GM19193 (cell line): ENCODE data around the gene NPAS3.

Experiments
- POLR2A ChIP-seq: IDR thresholded peaks from 4 replicates; pipeline ENCODE4 v1.6.1; 2011; ENCODE audit not compliant: insufficient read depth, insufficient read length; ENCODE audit errors: extremely low read depth

The NPAS3 gene

GRCh38 chr14:32934073-32934880 is 4.4 kb upstream of the NPAS3 start:
- no peak for TF ChIP-seq POLR2A

DNA sequence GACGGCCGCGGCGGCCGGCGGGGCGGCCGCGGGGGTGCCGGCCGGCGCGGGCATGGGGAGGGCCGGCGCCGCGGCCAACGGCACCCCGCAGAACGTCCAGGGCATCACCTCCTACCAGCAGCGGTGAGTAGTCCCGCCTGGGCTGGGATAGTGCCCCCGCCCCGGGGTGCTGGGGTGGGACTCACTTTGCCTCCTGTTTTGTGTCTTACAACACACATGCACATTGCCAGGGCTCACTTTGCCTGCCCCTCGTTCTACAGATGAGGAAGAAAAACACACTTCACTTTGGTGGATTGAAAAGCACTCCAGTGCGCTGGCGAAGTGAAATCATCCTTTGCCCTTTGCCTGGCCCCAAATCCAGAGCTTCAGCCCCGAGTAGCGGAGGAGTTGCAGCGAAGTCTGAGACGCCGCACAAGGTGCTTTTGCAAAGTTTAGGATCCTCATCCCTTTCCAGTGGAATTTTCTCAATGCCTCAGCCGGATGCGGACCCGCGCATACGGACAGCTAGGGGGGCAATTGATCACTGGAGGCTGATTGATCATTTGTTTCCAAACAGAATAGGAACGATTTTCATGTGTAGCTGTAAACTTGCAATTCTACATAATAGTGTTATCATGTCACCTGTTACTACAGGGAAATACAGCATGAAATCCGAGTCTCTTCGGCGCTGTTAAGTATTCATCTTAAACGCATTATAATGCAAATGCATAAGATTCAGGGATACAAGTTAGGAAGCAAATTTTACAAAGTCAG is 3.6 kb upstream of the NPAS3 start:
- TF ChIP-seq POLR2A, result no peak

DNA sequence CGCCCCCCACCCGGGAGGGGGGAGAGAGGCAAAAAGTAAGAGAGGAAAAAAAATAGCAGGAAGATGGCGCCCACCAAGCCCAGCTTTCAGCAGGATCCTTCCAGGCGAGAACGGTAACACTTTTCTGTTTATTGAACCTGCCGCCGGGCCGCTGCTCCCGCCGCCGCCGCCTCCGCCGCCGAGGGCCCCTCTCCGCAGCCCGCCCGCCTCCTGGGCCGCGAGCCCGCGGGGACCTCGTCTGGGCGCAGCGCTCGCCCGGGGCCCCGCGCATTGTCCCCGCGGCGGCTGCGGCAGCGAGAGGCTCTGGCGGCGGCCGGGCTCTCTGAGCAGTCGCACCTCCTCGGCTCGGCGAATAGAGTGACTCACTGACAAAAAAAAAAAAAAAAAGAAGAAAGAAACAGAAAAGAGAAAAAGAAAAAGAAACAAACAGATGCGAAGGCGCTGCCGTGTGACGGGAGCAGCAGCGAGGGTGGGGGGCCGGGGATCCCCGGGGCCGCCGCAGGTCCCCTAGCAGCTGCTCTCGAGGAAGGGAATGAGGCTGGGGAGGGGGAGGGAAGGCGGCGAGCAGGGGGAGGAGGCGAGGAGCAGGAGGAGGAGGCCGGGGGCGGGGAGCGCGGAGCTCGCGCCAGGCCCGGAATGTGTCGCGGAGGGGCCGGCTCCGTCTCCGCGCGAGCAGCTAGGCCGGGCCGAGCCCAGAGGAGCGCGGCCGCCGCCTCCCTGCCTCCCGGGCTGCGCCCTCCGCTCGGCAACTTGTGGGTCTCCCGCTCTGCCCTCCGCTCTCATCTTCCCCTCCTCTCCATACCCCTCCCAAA is 781 bp downstream of the NPAS3 start:
- TF ChIP-seq POLR2A, result no peak

DNA sequence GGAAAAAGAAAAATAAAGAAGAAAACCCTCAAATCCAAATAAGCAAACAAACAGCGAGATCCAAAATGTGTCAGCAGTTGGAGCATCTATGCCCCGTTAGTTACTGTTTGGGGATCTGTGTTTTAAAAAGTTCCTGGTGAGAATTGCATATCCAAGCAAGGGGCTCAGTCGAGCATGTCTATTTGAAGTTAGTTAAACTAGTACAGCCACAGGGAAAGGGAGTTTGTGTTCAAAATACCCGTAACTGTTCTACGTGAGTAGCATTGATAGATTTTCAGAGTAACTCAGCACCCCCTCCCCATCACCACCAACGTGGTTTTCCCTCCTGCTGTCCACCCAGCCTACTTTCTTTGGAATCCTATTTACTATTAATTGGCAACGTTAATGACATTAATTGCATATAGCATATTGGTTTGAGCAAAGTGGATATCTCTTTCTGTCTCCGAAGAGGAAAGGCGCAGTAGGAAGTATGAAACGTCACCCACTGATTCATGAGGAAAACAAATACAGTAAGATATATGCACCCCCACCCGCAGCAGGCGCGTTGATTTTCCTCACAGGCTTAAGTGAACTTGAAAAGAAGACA is 1.5 kb downstream of the NPAS3 start:
- TF ChIP-seq POLR2A, result no peak

- no peak for TF ChIP-seq POLR2A
These were observed 2.3 kb downstream of the NPAS3 start for GRCh38 chr14:32940711-32941667.

DNA sequence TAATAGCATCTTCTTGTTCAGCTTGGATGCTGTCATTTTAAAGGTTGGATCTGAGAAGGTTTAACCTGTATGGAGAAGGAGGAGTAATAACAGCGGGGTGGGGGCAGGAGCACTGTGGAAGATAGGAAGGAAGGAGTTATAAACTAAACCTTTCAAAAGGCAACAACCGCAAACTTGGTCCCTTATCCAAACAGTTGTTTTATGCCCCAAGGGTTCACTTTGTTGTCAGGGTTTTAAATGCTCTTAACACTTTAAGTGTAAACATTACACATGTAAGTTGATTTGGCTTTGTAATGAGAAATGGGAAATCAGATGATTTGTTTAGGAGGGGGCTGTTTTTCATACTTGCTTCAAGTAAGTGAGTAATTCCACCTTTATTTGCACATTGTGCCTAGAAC is 3.0 kb downstream of the NPAS3 start:
- TF ChIP-seq POLR2A, result no peak

- no peak for TF ChIP-seq POLR2A
These were observed 8.4 kb downstream of the NPAS3 start for GRCh38 chr14:32947081-32947480.

DNA sequence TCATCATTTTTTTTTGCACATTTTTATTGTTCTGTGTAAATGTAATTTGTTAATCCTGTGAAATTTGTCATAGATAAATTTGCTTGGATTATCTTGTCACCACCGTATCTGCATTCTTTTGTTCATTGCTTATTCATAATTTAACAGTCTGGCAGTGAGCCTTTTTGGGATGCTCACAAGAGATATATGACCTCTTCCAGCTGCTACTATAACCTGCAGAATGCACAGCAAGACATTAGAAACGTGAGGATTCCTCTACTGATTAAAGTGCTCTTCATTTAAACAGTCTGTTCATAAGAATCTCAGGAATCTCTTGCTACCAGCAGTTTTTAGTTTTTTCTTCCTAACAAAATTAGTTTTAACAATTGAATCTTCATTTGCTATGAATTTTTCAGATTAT is 9.1 kb downstream of the NPAS3 start:
- no peak for TF ChIP-seq POLR2A

- no peak for TF ChIP-seq POLR2A
These were observed 11.9 kb downstream of the NPAS3 start for GRCh38 chr14:32950584-32950983.

DNA sequence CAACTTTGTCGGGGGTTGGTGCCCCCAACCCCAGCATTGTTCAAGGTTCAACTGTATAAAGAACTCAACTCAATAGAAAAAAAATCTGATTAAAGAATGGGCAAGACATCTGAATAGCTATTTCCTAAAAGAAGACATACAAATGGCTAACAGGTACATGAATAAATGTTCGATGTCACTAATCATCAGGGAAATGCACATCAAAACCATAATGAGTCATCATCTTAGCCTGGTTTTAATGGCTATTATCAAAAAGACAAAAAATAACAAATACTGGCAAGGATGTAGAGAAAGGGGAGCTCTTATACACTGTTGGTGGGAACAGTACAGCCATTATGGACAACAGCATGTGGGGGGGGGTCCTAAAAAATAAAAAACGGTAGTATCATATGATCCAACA is 28.7 kb downstream of the NPAS3 start:
- TF ChIP-seq POLR2A, result no peak

GRCh38 chr14:32968972-32969544 is 30.4 kb downstream of the NPAS3 start:
- TF ChIP-seq POLR2A, result no peak

- TF ChIP-seq POLR2A, result no peak
These were observed 39.2 kb downstream of the NPAS3 start for GRCh38 chr14:32977913-32978312.

GRCh38 chr14:32978691-32979255 is 40.1 kb downstream of the NPAS3 start:
- no peak for TF ChIP-seq POLR2A
